ENCODE data around the gene CPA1.

DNA sequence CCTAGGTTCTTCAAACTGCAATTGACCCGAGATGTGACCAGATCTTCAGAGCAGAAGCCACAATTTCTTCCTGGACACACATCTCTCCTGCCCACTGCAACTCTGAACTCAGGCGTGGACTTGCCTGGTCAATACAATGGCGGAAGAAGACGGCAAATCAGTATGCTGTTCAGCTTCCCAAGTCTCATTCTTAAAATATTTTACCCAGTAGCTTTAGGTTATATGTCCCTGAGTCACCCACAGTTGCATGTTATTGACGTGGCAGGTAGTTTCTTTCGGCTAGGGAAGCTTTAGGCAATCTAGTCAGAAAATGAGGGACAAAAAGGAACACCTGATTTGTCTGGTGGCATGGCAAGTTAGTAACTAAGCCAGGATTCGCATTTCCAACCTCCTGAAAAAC lies 38.0 kb downstream of the CPA1 start:
- TF ChIP-seq, protein P1, sequence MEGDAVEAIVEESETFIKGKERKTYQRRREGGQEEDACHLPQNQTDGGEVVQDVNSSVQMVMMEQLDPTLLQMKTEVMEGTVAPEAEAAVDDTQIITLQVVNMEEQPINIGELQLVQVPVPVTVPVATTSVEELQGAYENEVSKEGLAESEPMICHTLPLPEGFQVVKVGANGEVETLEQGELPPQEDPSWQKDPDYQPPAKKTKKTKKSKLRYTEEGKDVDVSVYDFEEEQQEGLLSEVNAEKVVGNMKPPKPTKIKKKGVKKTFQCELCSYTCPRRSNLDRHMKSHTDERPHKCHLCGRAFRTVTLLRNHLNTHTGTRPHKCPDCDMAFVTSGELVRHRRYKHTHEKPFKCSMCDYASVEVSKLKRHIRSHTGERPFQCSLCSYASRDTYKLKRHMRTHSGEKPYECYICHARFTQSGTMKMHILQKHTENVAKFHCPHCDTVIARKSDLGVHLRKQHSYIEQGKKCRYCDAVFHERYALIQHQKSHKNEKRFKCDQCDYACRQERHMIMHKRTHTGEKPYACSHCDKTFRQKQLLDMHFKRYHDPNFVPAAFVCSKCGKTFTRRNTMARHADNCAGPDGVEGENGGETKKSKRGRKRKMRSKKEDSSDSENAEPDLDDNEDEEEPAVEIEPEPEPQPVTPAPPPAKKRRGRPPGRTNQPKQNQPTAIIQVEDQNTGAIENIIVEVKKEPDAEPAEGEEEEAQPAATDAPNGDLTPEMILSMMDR (IDR thresholded peaks at IDR 0.05): no peak
- TF ChIP-seq POLR2A (IDR thresholded peaks at IDR 0.05) (no peak), EP300 (IDR thresholded peaks at IDR 0.05) (no peak), POLR2AphosphoS5 (IDR thresholded peaks at IDR 0.05) (no peak)

Measured in stomach (tissue), 4 donors.